Right lobe of liver (tissue), 6 donors: Measurements from ENCODE around the gene C20orf144. TPM values are rescaled to one million over a fixed set of nuclear protein-coding genes. Genes with fewer than 3 reads are reported as not detected.
"Not testable (repeated sequence)": the region's sequence is repeated elsewhere in the genome, so short reads cannot be mapped to it uniquely, and the experiment has no call there.

Source experiments
- ATAC-seq, 4 donors: fragments of 200-7000 bp; cut with Tn5 transposase; one replicate each; pipeline ENCODE4 v1.9.1; 2020; ENCODE audit warnings: mild to moderate bottlenecking in 4 of 4, moderate library complexity in 4 of 4
- DNase-seq, 3 donors: peaks; one replicate each; pipeline ENCODE4 v3.0.0-alpha.2; 2020
- H3K27ac ChIP-seq, 3 donors: fragments of 200-600 bp; one replicate each; pipeline ENCODE4 v1.8.0; 2022
- H3K27me3 ChIP-seq, 2 donors: fragments of 200-600 bp; one replicate each; pipeline ENCODE4 v1.8.0; 2022
- H3K36me3 ChIP-seq, 4 donors: fragments of 200-600 bp; sonication (generic) in 1 of 4; one replicate each; pipeline versions ENCODE4 v1.5.1 to v1.8.0; 2017 to 2022; ENCODE audit warnings: control low read depth in 1 of 4
- H3K4me1 ChIP-seq, 4 donors: fragments of 200-600 bp; sonication (generic) in 1 of 4; one replicate each; pipeline versions ENCODE4 v1.5.1 to v1.8.0; 2017 to 2022; ENCODE audit warnings: control low read depth in 1 of 4
- H3K4me3 ChIP-seq, 3 donors: fragments of 200-600 bp; one replicate each; pipeline ENCODE4 v1.8.0; 2022
- H3K9me3 ChIP-seq, 4 donors: fragments of 200-600 bp; sonication (generic) in 1 of 4; one replicate each; pipeline versions ENCODE4 v1.5.1 to v1.8.0; 2017 to 2022; ENCODE audit warnings: control low read depth in 1 of 4
- POLR2A ChIP-seq: fragments of 450-650 bp; IDR thresholded peaks from one replicate; pipeline ENCODE4 v1.6.1; 2017; ENCODE audit warnings: antibody characterized with exemption, mild to moderate bottlenecking
- WGBS: methylation state at CpG from one replicate; pipeline ENCODE4 v1.1.6; 2018; ENCODE audit warnings: low coverage, low lambda C conversion rate; ENCODE audit not compliant: insufficient coverage; ENCODE audit errors: missing lambda C conversion rate; 5-methylcytosine and 5-hydroxymethylcytosine counted together
- intact Hi-C, 2 donors: fragments of 100-400 bp; cut with DNase I; formaldehyde crosslinking; loops; one replicate each; pipeline versions ENCODE4 v1.11.2 to v1.14.1; 2022
- total RNA-seq, 6 experiments: library from RNA; depleted of rRNA in 2 of 6; stranded (reverse); fragments of >200 nt in 2 of 6; fragmentation: NEBNext Ultra II Directional in 3 of 6; extraction: Animal tissue kit (Norgen Biotek cat#: 25700) in 3 of 6; gene quantifications; one replicate each; pipeline versions ENCODE4 v1.1.0 to v1.2.4, GENCODE V29; 2016 to 2023
- TF ChIP-seq, protein P1 (sequence below), 4 donors: fragments of 200-600 bp in 3 of 4; fragments of 450-650 bp in 1 of 4; IDR thresholded peaks; one replicate each; pipeline versions ENCODE4 v1.5.1 to v1.8.0; 2016 to 2022; ENCODE audit warnings: antibody characterized with exemption in 4 of 4, mild to moderate bottlenecking in 2 of 4
- donor health status: DM: no; HTN: yes; CAD: no.
- donor health status: DM: no; HTN: no; CAD: no.
- donor health status: DM: no; HTN: no; CAD: no.
- donor health status: DM: no; HTN: yes; CAD: no.
- donor health status: DM: no; HTN: yes; CAD: no.

C20orf144 gene
- total RNA-seq, 6 experiments from 2014 or later: 0.18 TPM; not detected in 5

DNA sequence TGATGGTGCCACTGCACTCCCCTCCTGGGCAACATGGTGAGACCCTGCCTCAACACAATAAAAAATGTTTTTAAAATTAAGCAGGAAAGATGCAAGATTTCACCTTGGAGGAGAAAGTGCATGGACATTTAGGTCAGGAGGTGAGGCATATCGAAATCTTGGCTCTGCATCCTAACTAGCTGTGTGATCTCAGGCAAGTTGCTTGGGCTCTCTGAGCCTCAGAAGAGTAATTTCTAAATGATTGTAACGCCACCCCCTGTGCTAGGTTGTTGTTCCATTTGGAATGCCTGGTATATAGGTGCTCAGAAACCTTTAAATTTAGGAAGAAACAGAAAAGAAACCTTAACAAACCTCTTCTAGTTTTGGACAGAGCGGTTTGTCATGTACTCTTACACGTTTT is 35.9 kb upstream of the C20orf144 start:
- H3K4me3 ChIP-seq: no peak overlapping the region
- no peak for TF ChIP-seq POLR2A
- TF ChIP-seq, protein P1, sequence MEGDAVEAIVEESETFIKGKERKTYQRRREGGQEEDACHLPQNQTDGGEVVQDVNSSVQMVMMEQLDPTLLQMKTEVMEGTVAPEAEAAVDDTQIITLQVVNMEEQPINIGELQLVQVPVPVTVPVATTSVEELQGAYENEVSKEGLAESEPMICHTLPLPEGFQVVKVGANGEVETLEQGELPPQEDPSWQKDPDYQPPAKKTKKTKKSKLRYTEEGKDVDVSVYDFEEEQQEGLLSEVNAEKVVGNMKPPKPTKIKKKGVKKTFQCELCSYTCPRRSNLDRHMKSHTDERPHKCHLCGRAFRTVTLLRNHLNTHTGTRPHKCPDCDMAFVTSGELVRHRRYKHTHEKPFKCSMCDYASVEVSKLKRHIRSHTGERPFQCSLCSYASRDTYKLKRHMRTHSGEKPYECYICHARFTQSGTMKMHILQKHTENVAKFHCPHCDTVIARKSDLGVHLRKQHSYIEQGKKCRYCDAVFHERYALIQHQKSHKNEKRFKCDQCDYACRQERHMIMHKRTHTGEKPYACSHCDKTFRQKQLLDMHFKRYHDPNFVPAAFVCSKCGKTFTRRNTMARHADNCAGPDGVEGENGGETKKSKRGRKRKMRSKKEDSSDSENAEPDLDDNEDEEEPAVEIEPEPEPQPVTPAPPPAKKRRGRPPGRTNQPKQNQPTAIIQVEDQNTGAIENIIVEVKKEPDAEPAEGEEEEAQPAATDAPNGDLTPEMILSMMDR (IDR thresholded peaks at IDR 0.05): no peak
- H3K4me1 ChIP-seq: no peaks in the 10 kb centered on the region
- no peaks in the 10 kb centered on the region for H3K27me3 ChIP-seq
- ATAC-seq (no peak), DNase-seq (no peak)
- no peaks in the 10 kb centered on the region for H3K9me3 ChIP-seq
- WGBS: 98% methylated on average over 4 of the region's 4 CpGs
- intact Hi-C loops: no loop called here
- peaks cover 0 to 38% (median 4%) of the 10 kb centered on the region in 4 donors for H3K36me3 ChIP-seq
- H3K27ac ChIP-seq: no peak overlapping the region

DNA sequence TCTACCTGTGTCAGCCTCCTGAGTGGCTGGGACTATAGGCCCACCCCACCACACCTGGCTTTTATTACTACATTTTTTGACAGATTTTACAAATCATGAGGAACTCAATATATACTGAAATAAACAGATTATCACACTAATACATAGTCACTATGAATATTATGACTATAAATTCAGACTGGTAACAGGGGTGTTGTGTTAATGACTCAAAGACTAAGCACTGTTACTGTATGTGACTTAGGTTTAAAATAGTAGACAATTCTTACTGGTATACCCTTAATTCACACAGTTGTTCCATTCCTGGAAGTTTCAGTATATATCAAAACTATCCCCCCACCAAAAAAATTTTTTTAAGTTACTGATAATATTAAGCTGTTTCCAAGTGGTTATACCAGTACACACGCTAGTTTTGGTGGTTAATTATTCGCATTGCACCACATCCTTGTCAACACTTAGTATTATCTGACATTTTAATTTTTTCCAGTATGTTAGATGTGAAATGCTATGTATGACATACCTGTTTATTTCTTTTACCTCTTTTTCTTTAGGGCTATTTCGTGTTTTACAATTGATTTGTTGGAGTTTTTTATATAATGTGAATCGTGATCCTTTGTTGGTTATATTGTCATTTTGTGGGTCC is 34.4 kb upstream of the C20orf144 start:
- no peaks in the 10 kb centered on the region for H3K9me3 ChIP-seq
- intact Hi-C loops: no loop called here
- DNase-seq (no peak), ATAC-seq (no peak)
- H3K4me1 ChIP-seq: no peaks in the 10 kb centered on the region
- H3K27me3 ChIP-seq: no peaks in the 10 kb centered on the region
- H3K36me3 ChIP-seq: peaks cover 0 to 37% (median 4%) of the 10 kb centered on the region in 4 donors
- WGBS: 98% methylated on average over 4 of the region's 4 CpGs
- no peak overlapping the region for H3K27ac ChIP-seq
- TF ChIP-seq, protein P1 (IDR thresholded peaks at IDR 0.05): no peak
- TF ChIP-seq POLR2A: no peak
- no peak overlapping the region for H3K4me3 ChIP-seq

DNA sequence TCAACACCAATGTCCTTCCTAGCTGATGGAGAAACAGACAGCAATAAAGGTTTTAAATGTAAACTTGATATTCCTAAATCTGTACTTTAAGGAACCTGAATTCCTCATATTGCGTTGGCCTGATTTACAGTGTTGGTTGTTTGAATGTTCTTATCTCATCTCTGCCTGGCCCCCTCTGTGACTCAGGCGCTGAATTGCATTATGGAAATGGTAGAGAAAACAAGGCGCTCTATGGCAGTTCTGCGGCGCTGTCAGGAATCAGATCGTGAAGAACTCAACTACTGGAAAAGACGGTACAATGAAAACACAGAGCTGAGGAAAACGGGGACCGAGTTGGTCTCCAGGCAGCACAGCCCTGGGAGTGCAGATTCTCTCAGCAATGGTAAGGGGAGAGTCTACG is 32.6 kb upstream of the C20orf144 start:
- Histone ChIP-seq H3K9me3 (no peaks in the 10 kb centered on the region), H3K4me3 (no peak overlapping the region), H3K27me3 (no peaks in the 10 kb centered on the region), H3K36me3 (peaks cover 0 to 27% (median 4%) of the 10 kb centered on the region in 4 donors), H3K27ac (no peak overlapping the region), H3K4me1 (no peaks in the 10 kb centered on the region)
- TF ChIP-seq, protein P1 (IDR thresholded peaks at IDR 0.05): no peak
- ATAC-seq (no peak), DNase-seq (no peak)
- intact Hi-C loops: no loop called here
- WGBS: 94% methylated on average over 10 of the region's 10 CpGs

DNA sequence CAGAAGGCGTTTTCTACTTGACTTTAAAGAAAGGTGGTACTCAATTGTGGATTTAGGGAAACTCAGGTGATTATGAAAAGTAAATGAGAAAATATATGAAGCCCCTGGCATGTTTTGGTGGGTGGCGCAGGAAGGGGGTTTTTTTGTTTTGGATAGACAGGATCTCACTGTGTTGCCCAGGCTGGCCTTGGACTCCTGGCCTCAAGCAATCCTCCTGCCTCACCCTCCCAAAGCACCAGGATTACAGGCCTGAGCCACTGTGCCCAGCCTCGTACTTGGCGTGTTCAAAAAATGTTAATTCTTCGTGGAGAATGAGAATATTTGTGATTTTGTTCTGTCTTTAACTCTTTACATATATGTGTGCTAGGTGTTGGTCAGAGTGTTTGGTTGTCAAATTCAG is 32.1 kb upstream of the C20orf144 start:
- ATAC-seq: no peak
- no peak overlapping the region for H3K27ac ChIP-seq
- no peak for DNase-seq
- H3K9me3 ChIP-seq: no peaks in the 10 kb centered on the region
- no peaks in the 10 kb centered on the region for H3K27me3 ChIP-seq
- TF ChIP-seq POLR2A: no peak
- TF ChIP-seq, protein P1 (IDR thresholded peaks at IDR 0.05): no peak
- H3K36me3 ChIP-seq: peaks cover 0 to 23% (median 4%) of the 10 kb centered on the region in 4 donors
- intact Hi-C loops: no loop called here
- H3K4me3 ChIP-seq: no peak overlapping the region
- 87% methylated on average over 3 of the region's 5 CpGs for WGBS
- H3K4me1 ChIP-seq: no peaks in the 10 kb centered on the region

DNA sequence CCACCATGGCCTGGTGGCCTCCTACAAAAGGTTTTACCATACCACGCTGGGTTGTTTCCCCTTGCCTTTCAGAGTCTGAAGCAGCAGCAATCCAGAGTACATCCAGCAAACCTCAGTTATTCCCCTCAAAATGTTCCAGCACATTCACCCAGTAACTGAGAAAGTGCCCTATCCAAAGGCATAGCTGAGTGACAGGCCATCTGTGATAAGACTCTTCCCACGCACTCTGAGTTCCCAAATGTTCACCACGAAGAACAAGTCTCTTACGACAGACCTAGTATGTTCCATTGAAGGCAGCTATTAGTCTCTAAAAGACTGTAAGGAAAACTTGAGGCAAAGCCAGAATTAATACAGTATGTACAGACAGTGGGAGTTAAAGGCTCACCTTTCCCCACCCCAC is 31.6 kb upstream of the C20orf144 start:
- Histone ChIP-seq H3K27ac (no peak overlapping the region), H3K9me3 (no peaks in the 10 kb centered on the region), H3K36me3 (peaks cover 0 to 18% (median 4%) of the 10 kb centered on the region in 4 donors), H3K4me1 (no peaks in the 10 kb centered on the region), H3K4me3 (no peak overlapping the region), H3K27me3 (no peaks in the 10 kb centered on the region)
- DNase-seq (no peak), ATAC-seq (no peak)
- 92% methylated on average over 4 of the region's 4 CpGs for WGBS
- TF ChIP-seq POLR2A: no peak
- TF ChIP-seq, protein P1 (IDR thresholded peaks at IDR 0.05): no peak
- intact Hi-C loops: no loop called here

DNA sequence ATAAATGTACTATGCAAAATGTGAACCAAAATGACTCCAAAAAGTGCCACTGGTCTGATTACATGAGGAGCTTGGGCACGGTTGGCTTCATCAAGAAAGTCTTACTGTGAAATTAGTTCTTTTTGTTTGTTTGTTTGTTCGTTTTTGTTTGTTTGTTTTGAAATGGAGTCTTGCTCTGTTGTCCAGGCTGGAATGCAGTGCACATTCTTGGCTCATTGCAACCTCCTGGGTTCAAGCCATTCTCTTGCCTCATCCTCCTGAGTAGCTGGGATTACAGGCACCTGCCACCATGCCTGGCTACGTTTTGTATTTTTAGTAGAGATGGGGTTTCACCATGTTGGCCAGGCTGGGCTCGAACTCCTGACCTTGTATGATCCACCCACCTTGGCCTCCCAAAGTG is 30.2 kb upstream of the C20orf144 start:
- intact Hi-C loops, H3K27ac ChIP-seq, H3K9me3 ChIP-seq, H3K36me3 ChIP-seq, DNase-seq, ATAC-seq, H3K4me1 ChIP-seq, H3K4me3 ChIP-seq, H3K27me3 ChIP-seq: not testable (repeated sequence)
- WGBS: 76% methylated on average over 4 of the region's 4 CpGs
